Pancreas (tissue), 10 donors: ENCODE results near the gene CCDC88B. TPM values are rescaled to one million over a fixed set of nuclear protein-coding genes. Genes with fewer than 3 reads are reported as not detected.

ENCODE experiments used
- ATAC-seq, 4 donors: fragments of 200-7000 bp; cut with Tn5 transposase; one replicate each; pipeline versions ENCODE4 v1.8.0 to v1.9.1; 2020; ENCODE audit warnings: mild to moderate bottlenecking in 4 of 4, moderate library complexity in 4 of 4
- DNase-seq, 6 donors: peaks; one replicate each; pipeline ENCODE4 v3.0.0-alpha.2; 2020
- FAIRE-seq: peaks from 2 replicates; lab custom pipeline; 2012; peaks lifted over from hg19 to GRCh38; lab: Jason Lieb, UNC
- H3K27ac ChIP-seq, 4 donors: fragments of 200-600 bp; sonication (generic); 1 replicate in 3 of 4; 2 replicates in 1 of 4; pipeline versions ENCODE4 v1.5.0 to v1.8.0; 2020
- H3K27me3 ChIP-seq, 4 donors: fragments of 200-600 bp; one replicate each; pipeline ENCODE4 v1.8.0; 2021
- H3K36me3 ChIP-seq, 3 donors: fragments of 200-600 bp; sonication (generic) in 1 of 3; one replicate each; pipeline versions ENCODE4 v1.5.0 to v1.8.0; 2020 to 2021
- H3K4me1 ChIP-seq, 3 donors: fragments of 200-600 bp; one replicate each; pipeline ENCODE4 v1.8.0; 2021
- H3K4me3 ChIP-seq, 4 donors: fragments of 200-600 bp; sonication (generic) in 2 of 4; one replicate each; pipeline versions ENCODE4 v1.5.0 to v1.8.0; 2020 to 2021
- H3K9me3 ChIP-seq, 4 donors: fragments of 200-600 bp; one replicate each; pipeline ENCODE4 v1.8.0; 2021
- WGBS, 2 donors: extraction: QIAGEN DNeasy Blood & Tissue Kit; methylation state at CpG; one replicate each; pipeline ENCODE4 v1.1.7; 2013; 5-methylcytosine and 5-hydroxymethylcytosine counted together
- intact Hi-C, 3 donors: fragments of 100-400 bp; cut with DNase I; formaldehyde crosslinking; loops; one replicate each; pipeline versions ENCODE4 v1.11.1 to v1.14.2; 2022
- polyA plus RNA-seq, 2 donors: library from polyadenylated mRNA; stranded (reverse); fragments of 200-250 nt; gene quantifications; one replicate each; pipeline ENCODE4 v1.2.3, GENCODE V29; 2013
- total RNA-seq, 6 donors: library from RNA; stranded (reverse); fragmentation: NEBNext Ultra II Directional in 4 of 6; extraction: Animal tissue kit (Norgen Biotek cat#: 25700) in 4 of 6; gene quantifications; one replicate each; pipeline versions ENCODE4 v1.2.1 to v1.2.4, GENCODE V29; 2021 to 2023
- TF ChIP-seq, protein P1 (sequence below), 4 donors: fragments of 200-600 bp; sonication (generic) in 3 of 4; IDR thresholded peaks; one replicate each; pipeline versions ENCODE4 v1.5.0 to v1.8.0; 2021; ENCODE audit warnings: antibody characterized with exemption in 4 of 4
- donor health status: healthy with polysubstance abuse.
- donor health status: DM: no; HTN: no; CAD: no; lungs with moderate emphysema.
- donor health status: DM: no; HTN: no; CAD: no.
- donor health status: control.
- donor health status: control.
- donor health status: Bipolar disorder and iron deficiency.
- donor health status: DM: yes; HTN: yes; CAD: no.
- donor health status: DM: no; HTN: no; CAD: no.
- donor health status: DM: no; HTN: no; CAD: no.
- donor health status: DM: yes; HTN: yes; CAD: no.

The CCDC88B gene
- total and polyA plus RNA-seq, 8 donors: 3.0 to 50.0 (median 6.4) TPM

GRCh38 chr11:64400102-64400501 is 60.1 kb downstream of the CCDC88B start:
- no peaks in the 10 kb centered on the region for H3K36me3 ChIP-seq
- no peaks in the 10 kb centered on the region for H3K4me1 ChIP-seq
- ATAC-seq (peak in 1 of 4 donors; percentile 29), DNase-seq (no peak), FAIRE-seq (no peak)
- TF ChIP-seq, protein P1, sequence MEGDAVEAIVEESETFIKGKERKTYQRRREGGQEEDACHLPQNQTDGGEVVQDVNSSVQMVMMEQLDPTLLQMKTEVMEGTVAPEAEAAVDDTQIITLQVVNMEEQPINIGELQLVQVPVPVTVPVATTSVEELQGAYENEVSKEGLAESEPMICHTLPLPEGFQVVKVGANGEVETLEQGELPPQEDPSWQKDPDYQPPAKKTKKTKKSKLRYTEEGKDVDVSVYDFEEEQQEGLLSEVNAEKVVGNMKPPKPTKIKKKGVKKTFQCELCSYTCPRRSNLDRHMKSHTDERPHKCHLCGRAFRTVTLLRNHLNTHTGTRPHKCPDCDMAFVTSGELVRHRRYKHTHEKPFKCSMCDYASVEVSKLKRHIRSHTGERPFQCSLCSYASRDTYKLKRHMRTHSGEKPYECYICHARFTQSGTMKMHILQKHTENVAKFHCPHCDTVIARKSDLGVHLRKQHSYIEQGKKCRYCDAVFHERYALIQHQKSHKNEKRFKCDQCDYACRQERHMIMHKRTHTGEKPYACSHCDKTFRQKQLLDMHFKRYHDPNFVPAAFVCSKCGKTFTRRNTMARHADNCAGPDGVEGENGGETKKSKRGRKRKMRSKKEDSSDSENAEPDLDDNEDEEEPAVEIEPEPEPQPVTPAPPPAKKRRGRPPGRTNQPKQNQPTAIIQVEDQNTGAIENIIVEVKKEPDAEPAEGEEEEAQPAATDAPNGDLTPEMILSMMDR (IDR thresholded peaks at IDR 0.05): no peak
- intact Hi-C loops: no loop called here
- no peaks in the 10 kb centered on the region for H3K9me3 ChIP-seq
- 67 to 80% methylated on average over 6 of the region's 6 CpGs for WGBS, 2 donors
- no peak overlapping the region for H3K4me3 ChIP-seq
- H3K27ac ChIP-seq: no peak overlapping the region
- no peaks in the 10 kb centered on the region for H3K27me3 ChIP-seq

DNA sequence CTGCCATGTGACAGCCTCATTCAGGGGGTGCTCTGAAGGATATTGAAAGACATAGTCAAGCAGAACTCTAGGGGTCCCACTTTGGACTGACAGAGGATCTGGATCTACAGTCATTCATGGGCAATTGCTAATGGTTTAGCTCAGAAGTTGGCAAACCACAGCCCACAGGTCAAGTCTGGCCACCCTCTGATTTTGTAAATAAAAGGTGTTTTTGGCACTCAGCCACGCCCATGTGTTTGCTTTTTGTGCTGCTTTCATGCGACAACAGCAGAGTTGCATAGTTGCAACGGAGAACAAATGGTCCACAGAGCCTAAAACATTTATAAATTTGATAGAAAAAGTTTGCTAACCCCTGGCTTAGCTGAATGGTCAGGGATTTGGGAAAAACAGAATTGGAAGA is 60.7 kb downstream of the CCDC88B start:
- H3K4me3 ChIP-seq: no peak overlapping the region
- H3K27ac ChIP-seq: no peak overlapping the region
- DNase-seq (peak in 2 of 6 donors; percentile 35 to 48), ATAC-seq (peak in 2 of 4 donors; percentile 21 to 48), FAIRE-seq (no peak)
- H3K9me3 ChIP-seq: no peaks in the 10 kb centered on the region
- intact Hi-C loops: no loop called here
- no peaks in the 10 kb centered on the region for H3K4me1 ChIP-seq
- WGBS, 2 donors: 7 to 10% methylated on average over 3 of the region's 3 CpGs
- H3K36me3 ChIP-seq: no peaks in the 10 kb centered on the region
- TF ChIP-seq, protein P1 (IDR thresholded peaks at IDR 0.05): no peak
- H3K27me3 ChIP-seq: no peaks in the 10 kb centered on the region

DNA sequence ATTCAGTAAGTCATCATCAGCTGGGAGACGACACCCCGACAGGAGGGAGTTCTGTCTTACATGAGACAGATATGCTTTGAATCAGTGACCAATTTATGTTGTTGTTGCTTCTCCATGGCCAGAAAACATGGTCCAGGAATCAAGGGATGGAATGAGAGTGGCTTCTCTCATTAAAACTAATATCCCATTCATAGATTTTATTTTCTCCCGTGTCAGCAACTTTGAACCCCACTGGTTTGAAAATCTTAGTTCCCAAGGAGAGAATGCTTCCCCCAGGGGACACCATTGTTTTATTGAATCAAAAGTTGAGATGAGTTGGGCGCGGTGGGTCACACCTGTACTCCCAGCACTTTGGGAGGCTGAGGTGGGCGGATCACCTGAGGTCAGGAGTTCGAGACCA is 61.8 kb downstream of the CCDC88B start:
- H3K9me3 ChIP-seq: no peaks in the 10 kb centered on the region
- WGBS, 2 donors: 78 to 87% methylated on average over 7 of the region's 7 CpGs
- no peaks in the 10 kb centered on the region for H3K27me3 ChIP-seq
- intact Hi-C loops: no loop called here
- no peak overlapping the region for H3K4me3 ChIP-seq
- TF ChIP-seq, protein P1 (IDR thresholded peaks at IDR 0.05): no peak
- DNase-seq: no peak
- H3K27ac ChIP-seq: no peak overlapping the region
- H3K36me3 ChIP-seq: no peaks in the 10 kb centered on the region
- H3K4me1 ChIP-seq: no peaks in the 10 kb centered on the region
- FAIRE-seq: no peak
- no peak for ATAC-seq

DNA sequence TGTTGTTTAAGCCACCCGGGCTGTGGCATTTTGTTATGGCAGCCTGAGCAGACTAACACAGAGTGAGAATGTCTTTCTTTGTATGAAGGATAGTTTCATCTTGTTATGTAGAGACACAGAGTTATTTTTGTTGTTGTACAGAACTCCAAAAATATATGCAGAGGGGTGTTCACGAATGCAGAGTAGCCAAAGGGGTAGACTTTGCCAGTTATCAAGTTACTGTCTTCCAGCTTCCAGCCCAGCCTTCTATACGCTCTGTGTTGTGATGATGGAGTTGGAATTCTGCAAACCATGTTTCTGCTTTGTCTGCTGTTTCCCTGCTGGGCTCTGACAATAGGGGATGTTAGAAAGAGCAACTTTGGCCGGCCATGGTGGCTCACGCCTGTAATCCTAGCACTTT is 63.1 kb downstream of the CCDC88B start:
- Histone ChIP-seq H3K4me3 (no peak overlapping the region), H3K36me3 (no peaks in the 10 kb centered on the region), H3K9me3 (no peaks in the 10 kb centered on the region), H3K4me1 (no peaks in the 10 kb centered on the region), H3K27me3 (no peaks in the 10 kb centered on the region), H3K27ac (no peak overlapping the region)
- TF ChIP-seq, protein P1 (IDR thresholded peaks at IDR 0.05): no peak
- ATAC-seq: no peak
- FAIRE-seq: no peak
- WGBS, 2 donors: 75 to 77% methylated on average over 5 of the region's 5 CpGs
- DNase-seq: no peak
- intact Hi-C loops: no loop called here

- H3K27ac ChIP-seq: no peak overlapping the region
- H3K36me3 ChIP-seq: no peaks in the 10 kb centered on the region
- no peaks in the 10 kb centered on the region for H3K27me3 ChIP-seq
- WGBS, 2 donors: 36 to 40% methylated on average over 10 of the region's 10 CpGs
- DNase-seq (no peak), ATAC-seq (peak in 3 of 4 donors; percentile 12 to 46 (median 31)), FAIRE-seq (no peak)
- no peak overlapping the region for H3K4me3 ChIP-seq
- H3K4me1 ChIP-seq: no peaks in the 10 kb centered on the region
- TF ChIP-seq, protein P1 (IDR thresholded peaks at IDR 0.05): no peak
- intact Hi-C loops: no loop called here
- no peaks in the 10 kb centered on the region for H3K9me3 ChIP-seq
Measured at GRCh38 chr11:64406221-64406946, 66.4 kb downstream of the CCDC88B start.
